ENCODE measurements around the gene RBM47.

Gene RBM47

GRCh38 chr4:40380647-40381046 lies 249.0 kb downstream of the RBM47 start:
- no peak for TF ChIP-seq NFIC (IDR thresholded peaks at IDR 0.05)
- no peak for TF ChIP-seq ZBTB7A (IDR thresholded peaks at IDR 0.05; ENCODE audit: low read depth)
- no peak for TF ChIP-seq TAF1 (IDR thresholded peaks at IDR 0.05; ENCODE audit: low read depth)
- no peak for TF ChIP-seq TEAD4 (IDR thresholded peaks at IDR 0.05)
- TF ChIP-seq RAD21 (IDR thresholded peaks at IDR 0.05; ENCODE audit: low read depth): no peak
- TF ChIP-seq MAX (IDR thresholded peaks at IDR 0.05): no peak
- TF ChIP-seq EGR1 (IDR thresholded peaks at IDR 0.05): no peak
- no peak for TF ChIP-seq TCF12 (IDR thresholded peaks at IDR 0.05; ENCODE audit: low read depth)
- no peak for TF ChIP-seq USF1 (IDR thresholded peaks at IDR 0.05)

GRCh38 chr4:40379248-40379647 lies 250.4 kb downstream of the RBM47 start:
- TF ChIP-seq REST (IDR thresholded peaks at IDR 0.05; ENCODE audit: low read depth) (no peak), EGR1 (IDR thresholded peaks at IDR 0.05) (no peak), USF1 (IDR thresholded peaks at IDR 0.05) (no peak), ZBTB7A (IDR thresholded peaks at IDR 0.05; ENCODE audit: low read depth) (no peak)

- TF ChIP-seq CREB1 (IDR thresholded peaks at IDR 0.05; ENCODE audit: low read depth) (no peak), USF1 (IDR thresholded peaks at IDR 0.05) (no peak), REST (IDR thresholded peaks at IDR 0.05; ENCODE audit: low read depth) (no peak), RAD21 (IDR thresholded peaks at IDR 0.05; ENCODE audit: low read depth) (no peak), TAF1 (IDR thresholded peaks at IDR 0.05; ENCODE audit: low read depth) (no peak), EP300 (IDR thresholded peaks at IDR 0.05; ENCODE audit: borderline replicate concordance) (no peak), FOXM1 (IDR thresholded peaks at IDR 0.05; ENCODE audit: borderline replicate concordance, low read depth) (no peak), ZBTB7A (IDR thresholded peaks at IDR 0.05; ENCODE audit: low read depth) (no peak), EGR1 (IDR thresholded peaks at IDR 0.05) (no peak), TEAD4 (IDR thresholded peaks at IDR 0.05) (no peak), YY1 (IDR thresholded peaks at IDR 0.05; ENCODE audit: low read depth) (no peak)
Measured at GRCh38 chr4:40378619-40379018, 251.0 kb downstream of the RBM47 start.

- no peak for TF ChIP-seq EP300 (IDR thresholded peaks at IDR 0.05; ENCODE audit: borderline replicate concordance)
- TF ChIP-seq REST (IDR thresholded peaks at IDR 0.05; ENCODE audit: low read depth): no peak
- TF ChIP-seq MAX (IDR thresholded peaks at IDR 0.05): no peak
- TF ChIP-seq FOXM1 (IDR thresholded peaks at IDR 0.05; ENCODE audit: borderline replicate concordance, low read depth): no peak
- TF ChIP-seq CREB1 (IDR thresholded peaks at IDR 0.05; ENCODE audit: low read depth): no peak
- no peak for TF ChIP-seq ZBTB7A (IDR thresholded peaks at IDR 0.05; ENCODE audit: low read depth)
- no peak for TF ChIP-seq RAD21 (IDR thresholded peaks at IDR 0.05; ENCODE audit: low read depth)
- TF ChIP-seq CEBPB (IDR thresholded peaks at IDR 0.05): no peak
Measured at GRCh38 chr4:40377512-40378365, 251.9 kb downstream of the RBM47 start.
